ENCODE measurements around the gene SPATA2. TPM values are rescaled to one million over a fixed set of nuclear protein-coding genes. Genes with fewer than 3 reads are reported as not detected.

The SPATA2 gene
- total and polyA plus RNA-seq, 4 donors, result 4.2 to 8.0 (median 4.9) TPM

DNA sequence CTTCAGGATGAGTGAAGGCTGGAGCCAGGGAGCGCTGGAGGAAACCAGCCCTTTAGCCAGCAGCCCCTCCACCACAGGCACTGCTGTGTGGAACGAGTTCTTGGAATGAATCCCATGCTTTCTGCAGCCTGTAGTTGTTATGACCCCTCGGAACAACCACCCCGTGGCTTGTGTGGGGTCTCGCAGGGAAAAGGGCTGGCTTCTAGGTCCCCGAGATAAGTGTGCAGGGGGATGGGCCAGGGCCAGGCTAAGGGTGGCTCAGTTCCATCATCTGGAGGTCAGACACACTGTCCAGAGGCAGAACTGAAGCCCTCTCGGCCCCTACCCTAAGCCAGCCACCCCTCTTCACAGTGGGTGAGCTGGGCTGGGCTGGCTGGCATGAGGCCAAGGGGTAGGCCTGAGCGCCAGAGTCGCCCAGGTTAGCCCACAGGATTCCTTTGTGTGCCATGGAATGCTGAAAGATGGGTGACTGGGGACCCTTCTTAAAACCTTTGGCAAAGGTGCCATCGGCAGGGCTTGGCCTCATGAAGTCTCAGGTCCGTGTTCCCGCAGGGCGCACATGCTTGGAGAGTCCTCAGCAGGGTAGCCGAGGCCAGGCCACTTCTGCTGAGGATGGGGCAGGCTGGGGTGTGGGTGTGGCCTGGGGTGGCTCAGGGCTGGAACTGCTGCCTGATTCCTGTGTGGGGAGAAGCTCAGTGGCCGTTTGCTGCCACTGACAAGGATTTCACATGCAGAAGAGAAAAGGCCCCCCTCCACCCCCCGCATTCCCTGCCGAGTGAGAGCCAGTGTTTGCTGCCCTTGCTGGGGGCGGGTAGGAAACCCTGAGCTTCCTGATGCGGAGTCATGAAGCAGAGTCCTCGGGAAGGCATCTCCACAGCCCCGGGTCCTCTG lies 24.6 kb downstream of the SPATA2 start:
- Histone ChIP-seq H3K27ac (ENCODE audit: low read depth in 1 of 2, low read length in 1 of 2) (no peak overlapping the region), H3K9ac (ENCODE audit: insufficient read depth in 1 of 2, low read length in 2 of 2) (no peak overlapping the region)
- peak; percentile 80 to 93 (median 88) for DNase-seq

DNA sequence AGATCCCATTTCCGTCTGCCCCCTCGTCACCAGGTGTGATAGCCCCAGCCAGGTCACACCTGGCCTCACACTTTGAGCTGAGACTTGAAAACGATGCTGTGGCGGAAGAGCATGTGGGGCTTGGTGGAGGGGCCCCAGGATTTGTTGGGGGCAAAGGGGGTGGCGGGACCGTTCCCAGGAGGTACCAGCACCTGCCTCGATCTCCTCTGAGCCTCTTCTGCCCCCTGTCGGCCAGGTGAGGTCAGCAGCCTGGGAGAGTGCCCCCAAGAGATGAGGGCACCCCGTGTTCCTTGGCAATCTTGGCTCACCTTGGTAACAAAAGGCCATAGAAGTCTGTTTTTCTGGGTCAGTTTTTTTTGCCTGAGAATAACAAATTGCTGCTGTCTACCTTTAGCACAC lies 25.4 kb downstream of the SPATA2 start:
- TF ChIP-seq, protein P1, sequence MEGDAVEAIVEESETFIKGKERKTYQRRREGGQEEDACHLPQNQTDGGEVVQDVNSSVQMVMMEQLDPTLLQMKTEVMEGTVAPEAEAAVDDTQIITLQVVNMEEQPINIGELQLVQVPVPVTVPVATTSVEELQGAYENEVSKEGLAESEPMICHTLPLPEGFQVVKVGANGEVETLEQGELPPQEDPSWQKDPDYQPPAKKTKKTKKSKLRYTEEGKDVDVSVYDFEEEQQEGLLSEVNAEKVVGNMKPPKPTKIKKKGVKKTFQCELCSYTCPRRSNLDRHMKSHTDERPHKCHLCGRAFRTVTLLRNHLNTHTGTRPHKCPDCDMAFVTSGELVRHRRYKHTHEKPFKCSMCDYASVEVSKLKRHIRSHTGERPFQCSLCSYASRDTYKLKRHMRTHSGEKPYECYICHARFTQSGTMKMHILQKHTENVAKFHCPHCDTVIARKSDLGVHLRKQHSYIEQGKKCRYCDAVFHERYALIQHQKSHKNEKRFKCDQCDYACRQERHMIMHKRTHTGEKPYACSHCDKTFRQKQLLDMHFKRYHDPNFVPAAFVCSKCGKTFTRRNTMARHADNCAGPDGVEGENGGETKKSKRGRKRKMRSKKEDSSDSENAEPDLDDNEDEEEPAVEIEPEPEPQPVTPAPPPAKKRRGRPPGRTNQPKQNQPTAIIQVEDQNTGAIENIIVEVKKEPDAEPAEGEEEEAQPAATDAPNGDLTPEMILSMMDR (IDR thresholded peaks at IDR 0.05; ENCODE audit: control extremely low read depth, extremely low read depth), result no peak
- ATAC-seq (ENCODE audit: insufficient read depth, low FRiP score) (no peak), DNase-seq (no peak)
- Histone ChIP-seq H3K4me3 (no peak overlapping the region), H3K27me3 (ENCODE audit: control insufficient read depth in 3 of 3, insufficient read depth in 3 of 3, low read length in 2 of 3) (no peaks in the 10 kb centered on the region), H3K9ac (ENCODE audit: insufficient read depth in 1 of 2, low read length in 2 of 2) (no peak overlapping the region), H3K27ac (ENCODE audit: low read depth in 1 of 2, low read length in 1 of 2) (peak overlapping the region in 1 of 2 donors; percentile 16), H3K4me1 (ENCODE audit: control insufficient read depth in 5 of 5, insufficient read depth in 5 of 5, low read length in 5 of 5) (peaks cover 10 to 69% (median 36%) of the 10 kb centered on the region in 5 donors), H3K36me3 (ENCODE audit: control insufficient read depth in 4 of 4, insufficient read depth in 4 of 4, low read length in 4 of 4) (peaks cover 0 to 16% (median 8%) of the 10 kb centered on the region in 4 donors), H3K9me3 (ENCODE audit: control insufficient read depth in 4 of 4, insufficient read depth in 3 of 4, low read length in 3 of 4) (no peaks in the 10 kb centered on the region)
- 68% methylated on average over 9 of the region's 9 CpGs for WGBS, 2 donors

More for the DNA sequence above, 24.6 kb downstream of the SPATA2 start:
- no peaks in the 10 kb centered on the region for H3K9me3 ChIP-seq (ENCODE audit: control insufficient read depth in 4 of 4, insufficient read depth in 3 of 4, low read length in 3 of 4)
- no peak for ATAC-seq (ENCODE audit: insufficient read depth, low FRiP score)
- peaks cover 0 to 12% (median 4%) of the 10 kb centered on the region in 4 donors for H3K36me3 ChIP-seq (ENCODE audit: control insufficient read depth in 4 of 4, insufficient read depth in 4 of 4, low read length in 4 of 4)
- TF ChIP-seq, protein P1 (IDR thresholded peaks at IDR 0.05; ENCODE audit: control extremely low read depth, extremely low read depth), result no peak
- WGBS, 2 donors, result 50 to 54% methylated on average over 21 of the region's 21 CpGs
- H3K4me3 ChIP-seq, result no peak overlapping the region
- no peaks in the 10 kb centered on the region for H3K27me3 ChIP-seq (ENCODE audit: control insufficient read depth in 3 of 3, insufficient read depth in 3 of 3, low read length in 2 of 3)
- peaks cover 10 to 69% (median 36%) of the 10 kb centered on the region in 5 donors for H3K4me1 ChIP-seq (ENCODE audit: control insufficient read depth in 5 of 5, insufficient read depth in 5 of 5, low read length in 5 of 5)

DNA sequence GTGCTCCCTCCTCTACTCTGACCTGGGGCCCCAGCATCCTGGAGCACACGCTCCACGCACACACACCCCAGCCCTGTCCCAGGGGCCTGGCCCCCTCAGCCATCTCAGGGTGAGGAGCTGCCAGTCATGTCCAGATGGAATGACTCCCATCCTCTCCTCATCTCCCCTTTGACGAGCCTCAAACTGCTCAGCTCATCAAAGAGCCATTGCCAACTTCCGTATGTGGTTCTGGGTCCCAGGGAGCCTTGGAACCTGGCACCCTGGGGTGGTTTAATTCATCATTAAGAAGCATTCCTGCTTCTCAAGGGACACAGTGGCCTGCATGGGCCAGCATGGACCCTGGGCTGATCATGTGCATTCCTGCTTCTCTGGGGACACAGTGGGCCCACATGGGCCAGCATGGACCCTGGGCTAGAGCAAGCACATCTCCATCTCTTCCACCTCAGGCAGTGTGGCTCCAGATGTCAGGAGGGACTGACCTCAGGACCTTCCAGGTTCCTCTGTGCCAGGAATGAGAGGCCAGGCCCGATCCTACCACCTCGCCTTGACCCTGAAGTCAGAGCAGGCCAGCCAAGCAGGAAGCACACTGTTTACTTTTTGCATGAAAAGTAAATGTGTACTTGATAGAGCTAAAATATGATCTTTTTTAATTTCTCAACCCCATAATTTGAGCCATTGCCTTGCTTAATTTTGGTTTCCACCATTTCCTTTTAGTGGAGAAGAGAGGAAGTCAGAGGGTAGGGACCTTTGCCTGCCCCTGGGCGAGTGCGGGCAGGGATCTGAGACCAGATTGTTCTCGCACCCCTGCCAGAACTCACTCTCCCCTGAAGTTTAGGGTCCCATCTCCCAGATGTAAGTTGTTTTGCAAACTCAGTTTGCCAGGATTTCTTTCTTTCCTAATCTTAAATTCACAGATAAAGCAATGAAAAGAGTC lies 26.1 kb downstream of the SPATA2 start:
- no peak for ATAC-seq (ENCODE audit: insufficient read depth, low FRiP score)
- peak overlapping the region in 1 of 2 donors; percentile 29 for H3K27ac ChIP-seq (ENCODE audit: low read depth in 1 of 2, low read length in 1 of 2)

More for the DNA sequence above, 26.1 kb downstream of the SPATA2 start:
- H3K9ac ChIP-seq (ENCODE audit: insufficient read depth in 1 of 2, low read length in 2 of 2), result no peak overlapping the region
- 40 to 59% methylated on average over 9 of the region's 9 CpGs for WGBS, 2 donors
- no peaks in the 10 kb centered on the region for H3K27me3 ChIP-seq (ENCODE audit: control insufficient read depth in 3 of 3, insufficient read depth in 3 of 3, low read length in 2 of 3)
- H3K4me1 ChIP-seq (ENCODE audit: control insufficient read depth in 5 of 5, insufficient read depth in 5 of 5, low read length in 5 of 5), result peaks cover 10 to 69% (median 36%) of the 10 kb centered on the region in 5 donors
- no peaks in the 10 kb centered on the region for H3K9me3 ChIP-seq (ENCODE audit: control insufficient read depth in 4 of 4, insufficient read depth in 3 of 4, low read length in 3 of 4)
- no peak overlapping the region for H3K4me3 ChIP-seq
- peaks cover 2 to 23% (median 12%) of the 10 kb centered on the region in 4 donors for H3K36me3 ChIP-seq (ENCODE audit: control insufficient read depth in 4 of 4, insufficient read depth in 4 of 4, low read length in 4 of 4)
- TF ChIP-seq, protein P1 (IDR thresholded peaks at IDR 0.05; ENCODE audit: control extremely low read depth, extremely low read depth), result no peak
- peak in 2 of 3 donors; percentile 55 to 65 for DNase-seq

Measured in lung (tissue), 12 donors.